ENCODE data around the gene MATK. TPM values are rescaled to one million over a fixed set of nuclear protein-coding genes. Genes with fewer than 3 reads are reported as not detected.
"Not testable (repeated sequence)": the region's sequence is repeated elsewhere in the genome, so short reads cannot be mapped to it uniquely, and the experiment has no call there.

The MATK gene
- total RNA-seq, 1 donor from 2014 or later: not detected

GRCh38 chr19:3818918-3819317, 32.7 kb upstream of the MATK start:
- TF ChIP-seq CTCF (conservative IDR thresholded peaks at IDR 0.05): no peak
- no peaks in the 10 kb centered on the region for H3K9me3 Mint-ChIP-seq
- no peaks in the 10 kb centered on the region for H3K4me1 Mint-ChIP-seq
- DNase-seq (ENCODE audit: low read depth, low spot score): no peak
- no peaks in the 10 kb centered on the region for H3K36me3 Mint-ChIP-seq (ENCODE audit: low read depth)
- no peaks in the 10 kb centered on the region for H3K27me3 Mint-ChIP-seq (ENCODE audit: low read depth)
- H3K27ac Mint-ChIP-seq (ENCODE audit: unreplicated experiment): no peak overlapping the region
- no peak overlapping the region for H3K4me3 Mint-ChIP-seq

GRCh38 chr19:3818466-3818865, 32.3 kb upstream of the MATK start:
- H3K9me3 Mint-ChIP-seq: no peaks in the 10 kb centered on the region
- no peak overlapping the region for H3K4me3 Mint-ChIP-seq
- no peaks in the 10 kb centered on the region for H3K27me3 Mint-ChIP-seq (ENCODE audit: low read depth)
- H3K4me1 Mint-ChIP-seq: no peaks in the 10 kb centered on the region
- no peaks in the 10 kb centered on the region for H3K36me3 Mint-ChIP-seq (ENCODE audit: low read depth)
- TF ChIP-seq CTCF (conservative IDR thresholded peaks at IDR 0.05): no peak
- no peak overlapping the region for H3K27ac Mint-ChIP-seq (ENCODE audit: unreplicated experiment)
- DNase-seq (ENCODE audit: low read depth, low spot score): no peak

- DNase-seq (ENCODE audit: low read depth, low spot score): no peak
- no peak overlapping the region for H3K4me3 Mint-ChIP-seq
- H3K27ac Mint-ChIP-seq (ENCODE audit: unreplicated experiment): no peak overlapping the region
- TF ChIP-seq CTCF (conservative IDR thresholded peaks at IDR 0.05): no peak
- H3K4me1 Mint-ChIP-seq: no peaks in the 10 kb centered on the region
- H3K9me3 Mint-ChIP-seq: no peaks in the 10 kb centered on the region
- no peaks in the 10 kb centered on the region for H3K27me3 Mint-ChIP-seq (ENCODE audit: low read depth)
- H3K36me3 Mint-ChIP-seq (ENCODE audit: low read depth): no peaks in the 10 kb centered on the region
These were observed 31.6 kb upstream of the MATK start for GRCh38 chr19:3817761-3818160.

- no peaks in the 10 kb centered on the region for H3K9me3 Mint-ChIP-seq
- no peaks in the 10 kb centered on the region for H3K36me3 Mint-ChIP-seq (ENCODE audit: low read depth)
- DNase-seq (ENCODE audit: low read depth, low spot score): no peak
- no peak overlapping the region for H3K27ac Mint-ChIP-seq (ENCODE audit: unreplicated experiment)
- no peak overlapping the region for H3K4me3 Mint-ChIP-seq
- H3K27me3 Mint-ChIP-seq (ENCODE audit: low read depth): no peaks in the 10 kb centered on the region
- no peak for TF ChIP-seq CTCF (conservative IDR thresholded peaks at IDR 0.05)
- no peaks in the 10 kb centered on the region for H3K4me1 Mint-ChIP-seq
These were observed 30.5 kb upstream of the MATK start for GRCh38 chr19:3816566-3817218.

GRCh38 chr19:3816148-3816547, 30.0 kb upstream of the MATK start:
- not testable (repeated sequence) for H3K9me3 Mint-ChIP-seq; H3K27me3 Mint-ChIP-seq (ENCODE audit: low read depth); H3K4me3 Mint-ChIP-seq; H3K4me1 Mint-ChIP-seq; H3K27ac Mint-ChIP-seq (ENCODE audit: unreplicated experiment); H3K36me3 Mint-ChIP-seq (ENCODE audit: low read depth); DNase-seq (ENCODE audit: low read depth, low spot score)

- H3K36me3 Mint-ChIP-seq (ENCODE audit: low read depth): no peaks in the 10 kb centered on the region
- no peak for TF ChIP-seq CTCF (conservative IDR thresholded peaks at IDR 0.05)
- no peaks in the 10 kb centered on the region for H3K4me1 Mint-ChIP-seq
- DNase-seq (ENCODE audit: low read depth, low spot score): no peak
- no peak overlapping the region for H3K4me3 Mint-ChIP-seq
- H3K27me3 Mint-ChIP-seq (ENCODE audit: low read depth): no peaks in the 10 kb centered on the region
- H3K9me3 Mint-ChIP-seq: no peaks in the 10 kb centered on the region
- no peak overlapping the region for H3K27ac Mint-ChIP-seq (ENCODE audit: unreplicated experiment)
These were observed 28.5 kb upstream of the MATK start for GRCh38 chr19:3814648-3815047.
